ENCODE data around the gene ETNK2.
A peak's percentile ranks its signal among the peaks of the same experiment; 100 is the strongest.

ETNK2 gene

DNA sequence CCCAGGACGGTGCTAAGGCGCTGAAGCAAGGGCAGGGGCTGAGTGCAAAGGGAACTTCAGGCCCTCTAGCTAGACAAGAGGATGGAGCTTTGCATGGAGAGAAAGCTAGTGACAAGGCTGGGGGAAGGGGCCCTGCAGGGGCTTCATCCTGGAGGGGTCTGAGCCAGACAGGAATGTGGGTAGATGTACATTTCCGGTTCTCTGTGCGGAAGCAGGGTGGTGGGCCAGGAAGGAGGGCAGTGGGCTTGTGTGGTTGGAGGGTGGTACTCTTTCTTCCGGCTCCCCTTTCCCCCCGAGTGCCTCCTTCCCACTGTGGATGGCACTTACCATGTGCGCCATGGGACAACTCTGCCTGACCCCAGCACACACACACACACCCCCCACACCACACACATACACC lies 42.9 kb upstream of the ETNK2 start:
- Histone ChIP-seq H3K4me1 (ENCODE audit: insufficient read depth, insufficient read length) (peaks cover 29% of the 10 kb centered on the region), H3K27me3 (ENCODE audit: insufficient read depth, insufficient read length) (peaks cover 33% of the 10 kb centered on the region), H3K9ac (ENCODE audit: insufficient read length, low read depth) (no peak overlapping the region), H3K9me3 (ENCODE audit: insufficient read depth, low read length) (no peaks in the 10 kb centered on the region), H3K36me3 (ENCODE audit: insufficient read depth, insufficient read length, low read length) (no peaks in the 10 kb centered on the region), H3K4me3 (ENCODE audit: insufficient read length, low read depth) (no peak overlapping the region)
- no peak for TF ChIP-seq ZNF274 (IDR thresholded peaks at IDR 0.05; ENCODE audit: low read depth, low read length)
- DNase-seq (ENCODE audit: low read depth, low spot score): no peak

- peaks cover 40% of the 10 kb centered on the region for H3K27me3 ChIP-seq (ENCODE audit: insufficient read depth, insufficient read length)
- H3K9me3 ChIP-seq (ENCODE audit: insufficient read depth, low read length): no peaks in the 10 kb centered on the region
- TF ChIP-seq ZNF274 (IDR thresholded peaks at IDR 0.05; ENCODE audit: low read depth, low read length) (no peak), YY1 (IDR thresholded peaks at IDR 0.05; ENCODE audit: insufficient read depth, insufficient read length) (no peak), SUZ12 (IDR thresholded peaks at IDR 0.05; ENCODE audit: extremely low read depth, insufficient read depth, insufficient read length) (no peak)
- H3K4me3 ChIP-seq (ENCODE audit: insufficient read length, low read depth): no peak overlapping the region
- peaks cover 28% of the 10 kb centered on the region for H3K4me1 ChIP-seq (ENCODE audit: insufficient read depth, insufficient read length)
- no peaks in the 10 kb centered on the region for H3K36me3 ChIP-seq (ENCODE audit: insufficient read depth, insufficient read length, low read length)
- DNase-seq (ENCODE audit: low read depth, low spot score): no peak
- H3K9ac ChIP-seq (ENCODE audit: insufficient read length, low read depth): no peak overlapping the region
Measured at GRCh38 chr1:204194080-204194479, 42.2 kb upstream of the ETNK2 start.

DNA sequence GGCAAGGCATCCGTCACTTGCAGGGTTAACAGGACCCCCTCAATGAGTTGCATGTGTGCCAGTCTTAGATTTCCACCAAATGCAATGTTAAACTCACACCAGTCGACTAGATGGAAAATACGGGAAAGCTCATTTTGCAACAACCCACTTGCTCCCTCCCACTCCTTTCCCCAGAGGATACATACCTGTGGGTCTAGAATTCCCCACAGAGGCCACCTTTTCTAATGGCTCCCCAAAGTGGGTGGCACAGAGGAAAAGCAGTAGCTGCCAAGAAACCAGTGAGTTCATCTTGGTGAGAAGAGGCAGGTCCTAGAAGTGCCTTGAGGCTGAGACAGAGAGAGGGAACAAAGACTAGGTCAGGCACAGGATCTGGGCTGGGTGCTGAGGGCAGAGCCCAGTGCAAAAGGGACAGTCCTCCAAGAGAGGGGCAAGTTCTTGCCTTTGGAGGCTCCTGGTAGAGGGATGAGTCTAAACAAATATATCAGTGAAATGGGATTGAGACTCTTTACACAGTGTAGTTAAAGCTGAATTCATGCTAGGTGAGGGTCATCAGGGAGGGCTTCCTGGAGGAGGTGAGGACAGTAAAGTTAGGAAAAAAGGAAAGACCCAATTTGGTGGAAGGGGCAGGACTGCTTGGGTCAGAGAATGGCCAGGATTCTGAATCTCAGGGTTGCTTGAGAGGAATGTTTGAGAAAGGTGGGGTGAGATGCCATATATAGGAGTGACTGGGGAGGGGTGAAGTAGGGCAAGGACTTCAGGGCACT lies 40.9 kb upstream of the ETNK2 start:
- no peak for DNase-seq (ENCODE audit: low read depth, low spot score)
- Histone ChIP-seq H3K36me3 (ENCODE audit: insufficient read depth, insufficient read length, low read length) (no peaks in the 10 kb centered on the region), H3K4me3 (ENCODE audit: insufficient read length, low read depth) (no peak overlapping the region), H3K9me3 (ENCODE audit: insufficient read depth, low read length) (no peaks in the 10 kb centered on the region), H3K9ac (ENCODE audit: insufficient read length, low read depth) (no peak overlapping the region), H3K27me3 (ENCODE audit: insufficient read depth, insufficient read length) (peaks cover 53% of the 10 kb centered on the region), H3K4me1 (ENCODE audit: insufficient read depth, insufficient read length) (peaks cover 19% of the 10 kb centered on the region)
- TF ChIP-seq ZNF274 (IDR thresholded peaks at IDR 0.05; ENCODE audit: low read depth, low read length) (no peak), YY1 (IDR thresholded peaks at IDR 0.05; ENCODE audit: insufficient read depth, insufficient read length) (no peak), SUZ12 (IDR thresholded peaks at IDR 0.05; ENCODE audit: extremely low read depth, insufficient read depth, insufficient read length) (no peak)

- no peaks in the 10 kb centered on the region for H3K9me3 ChIP-seq (ENCODE audit: insufficient read depth, low read length)
- H3K4me3 ChIP-seq (ENCODE audit: insufficient read length, low read depth): no peak overlapping the region
- H3K27me3 ChIP-seq (ENCODE audit: insufficient read depth, insufficient read length): peaks cover 60% of the 10 kb centered on the region
- H3K36me3 ChIP-seq (ENCODE audit: insufficient read depth, insufficient read length, low read length): no peaks in the 10 kb centered on the region
- no peak for DNase-seq (ENCODE audit: low read depth, low spot score)
- no peak overlapping the region for H3K9ac ChIP-seq (ENCODE audit: insufficient read length, low read depth)
- H3K4me1 ChIP-seq (ENCODE audit: insufficient read depth, insufficient read length): peaks cover 19% of the 10 kb centered on the region
- no peak for TF ChIP-seq ZNF274 (IDR thresholded peaks at IDR 0.05; ENCODE audit: low read depth, low read length)
- no peak for TF ChIP-seq YY1 (IDR thresholded peaks at IDR 0.05; ENCODE audit: insufficient read depth, insufficient read length)
- TF ChIP-seq SUZ12 (IDR thresholded peaks at IDR 0.05; ENCODE audit: extremely low read depth, insufficient read depth, insufficient read length): no peak
Measured at GRCh38 chr1:204192046-204192445, 40.2 kb upstream of the ETNK2 start.

DNA sequence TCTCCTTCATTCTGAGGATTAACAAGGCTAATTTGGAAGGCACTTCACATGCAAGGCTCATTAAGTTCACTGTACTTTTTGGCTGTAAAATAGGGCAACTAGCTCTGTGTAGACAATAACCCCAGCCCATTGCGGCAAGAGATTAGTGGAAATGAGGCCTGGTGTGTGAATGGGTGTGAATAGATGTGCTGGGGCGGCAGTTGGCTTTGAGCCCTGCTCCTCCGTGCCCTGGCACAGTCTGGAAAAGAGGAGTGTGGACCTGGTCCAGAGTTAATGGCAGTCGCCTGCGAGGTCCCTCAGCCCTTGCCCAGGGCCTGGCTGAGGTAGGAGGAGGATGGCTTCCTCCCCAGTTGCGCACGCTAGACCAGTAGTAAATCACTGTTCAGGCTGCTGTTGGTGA lies 39.6 kb upstream of the ETNK2 start:
- Histone ChIP-seq H3K9ac (ENCODE audit: insufficient read length, low read depth) (no peak overlapping the region), H3K4me3 (ENCODE audit: insufficient read length, low read depth) (no peak overlapping the region), H3K4me1 (ENCODE audit: insufficient read depth, insufficient read length) (peaks cover 17% of the 10 kb centered on the region), H3K27me3 (ENCODE audit: insufficient read depth, insufficient read length) (peaks cover 66% of the 10 kb centered on the region), H3K9me3 (ENCODE audit: insufficient read depth, low read length) (no peaks in the 10 kb centered on the region), H3K36me3 (ENCODE audit: insufficient read depth, insufficient read length, low read length) (no peaks in the 10 kb centered on the region)
- TF ChIP-seq YY1 (IDR thresholded peaks at IDR 0.05; ENCODE audit: insufficient read depth, insufficient read length): no peak
- no peak for TF ChIP-seq SUZ12 (IDR thresholded peaks at IDR 0.05; ENCODE audit: extremely low read depth, insufficient read depth, insufficient read length)
- TF ChIP-seq ZNF274 (IDR thresholded peaks at IDR 0.05; ENCODE audit: low read depth, low read length): no peak
- DNase-seq (ENCODE audit: low read depth, low spot score): no peak

DNA sequence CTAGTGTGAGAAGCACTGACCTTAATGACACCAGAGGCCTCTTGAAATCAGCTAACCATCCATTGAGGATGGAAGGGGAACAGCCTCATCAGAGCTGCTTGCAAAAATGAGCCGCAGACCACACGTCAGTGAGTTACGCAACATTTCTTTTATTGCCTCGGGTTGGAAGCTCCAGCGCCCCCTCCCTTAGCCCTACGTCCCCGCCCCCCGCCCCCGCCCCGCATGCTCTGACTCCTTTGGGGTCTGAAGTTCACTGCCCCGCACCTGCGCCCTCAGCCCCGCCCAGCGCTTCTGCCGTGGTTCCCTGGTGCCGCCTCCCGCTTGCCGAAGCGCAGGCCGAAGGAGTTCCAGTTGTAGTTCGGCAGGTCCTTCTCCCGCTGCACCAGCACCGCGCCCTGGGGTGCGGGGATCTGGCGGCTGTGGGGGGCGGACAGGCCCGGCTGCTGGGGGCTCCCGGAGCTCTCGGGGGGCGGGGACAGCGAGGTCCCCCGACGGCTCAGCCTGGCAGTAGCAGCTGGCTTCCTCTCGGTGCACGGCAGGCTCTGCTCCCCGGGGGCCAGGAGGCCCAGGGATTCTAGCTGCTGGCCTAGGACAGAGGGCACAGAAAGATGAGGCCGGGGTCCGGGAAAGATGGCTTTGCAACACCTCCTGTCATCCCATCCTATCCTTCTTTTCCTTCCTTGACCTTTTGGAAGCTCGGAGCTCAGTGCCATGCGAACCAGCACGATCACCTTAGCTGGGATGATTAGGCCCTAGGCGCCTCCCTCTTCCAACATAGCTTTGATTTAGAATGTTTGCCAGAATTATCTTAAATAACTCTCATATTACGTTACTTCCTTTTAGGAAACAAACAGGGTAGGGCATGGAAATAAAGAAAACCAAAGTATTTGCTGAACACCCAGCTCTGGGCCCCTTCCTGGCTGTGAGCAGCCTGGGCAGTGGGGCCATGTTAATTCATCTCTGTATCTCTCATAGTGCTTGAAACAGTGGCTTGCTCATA lies 38.7 kb upstream of the ETNK2 start:
- no peaks in the 10 kb centered on the region for H3K36me3 ChIP-seq (ENCODE audit: insufficient read depth, insufficient read length, low read length)
- DNase-seq (ENCODE audit: low read depth, low spot score): no peak
- H3K9me3 ChIP-seq (ENCODE audit: insufficient read depth, low read length): no peaks in the 10 kb centered on the region
- H3K9ac ChIP-seq (ENCODE audit: insufficient read length, low read depth): no peak overlapping the region
- TF ChIP-seq SUZ12 (IDR thresholded peaks at IDR 0.05; ENCODE audit: extremely low read depth, insufficient read depth, insufficient read length) (no peak), ZNF274 (IDR thresholded peaks at IDR 0.05; ENCODE audit: low read depth, low read length) (no peak)
- H3K4me1 ChIP-seq (ENCODE audit: insufficient read depth, insufficient read length): peaks cover 7% of the 10 kb centered on the region
- peak overlapping the region; percentile 10 for H3K4me3 ChIP-seq (ENCODE audit: insufficient read length, low read depth)
- peaks cover 66% of the 10 kb centered on the region for H3K27me3 ChIP-seq (ENCODE audit: insufficient read depth, insufficient read length)

DNA sequence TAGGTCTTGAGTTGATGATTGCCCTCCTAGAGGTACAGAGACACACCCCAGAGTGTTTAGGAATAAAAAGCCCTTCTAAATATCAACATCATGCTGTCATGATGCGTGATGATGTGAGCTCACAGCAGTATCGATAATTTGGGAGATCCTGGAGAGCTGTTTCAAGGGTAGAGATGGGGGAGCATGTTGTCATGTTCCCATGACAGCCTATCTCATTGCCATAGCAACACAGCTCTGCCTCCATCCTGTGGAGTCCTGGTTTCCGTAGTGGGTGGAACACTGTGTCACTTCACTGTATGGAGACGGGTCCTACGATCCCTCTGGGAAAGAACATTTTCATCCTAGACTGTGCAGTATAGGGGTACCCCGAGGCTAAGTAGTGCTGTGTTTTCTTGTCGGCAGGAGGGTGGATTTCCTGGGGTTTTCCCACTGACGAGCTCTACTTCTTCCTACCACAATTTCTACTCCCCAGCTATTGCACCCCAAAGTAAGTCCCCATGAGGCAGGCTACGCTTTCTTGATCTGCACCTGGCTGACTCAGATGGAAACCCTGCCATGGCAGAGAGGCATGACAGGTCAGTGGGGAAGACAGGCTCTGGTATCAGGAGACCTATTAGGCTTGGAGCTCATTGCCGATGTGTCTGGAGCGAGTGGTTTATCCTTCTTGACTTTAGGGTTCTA lies 37.3 kb upstream of the ETNK2 start:
- Histone ChIP-seq H3K27me3 (ENCODE audit: insufficient read depth, insufficient read length) (peaks cover 66% of the 10 kb centered on the region), H3K36me3 (ENCODE audit: insufficient read depth, insufficient read length, low read length) (no peaks in the 10 kb centered on the region)
- DNase-seq (ENCODE audit: low read depth, low spot score): no peak

More for the DNA sequence above, 37.3 kb upstream of the ETNK2 start:
- H3K9ac ChIP-seq (ENCODE audit: insufficient read length, low read depth): no peak overlapping the region
- TF ChIP-seq YY1 (IDR thresholded peaks at IDR 0.05; ENCODE audit: insufficient read depth, insufficient read length): no peak
- TF ChIP-seq SUZ12 (IDR thresholded peaks at IDR 0.05; ENCODE audit: extremely low read depth, insufficient read depth, insufficient read length): no peak
- TF ChIP-seq ZNF274 (IDR thresholded peaks at IDR 0.05; ENCODE audit: low read depth, low read length): no peak
- no peaks in the 10 kb centered on the region for H3K4me1 ChIP-seq (ENCODE audit: insufficient read depth, insufficient read length)
- no peaks in the 10 kb centered on the region for H3K9me3 ChIP-seq (ENCODE audit: insufficient read depth, low read length)
- no peak overlapping the region for H3K4me3 ChIP-seq (ENCODE audit: insufficient read length, low read depth)

Measured in NT2/D1 (cell line).